Kidney epithelial cell (primary cell): ENCODE results near the gene PARVG. TPM values are rescaled to one million over a fixed set of nuclear protein-coding genes. Genes with fewer than 3 reads are reported as not detected.
"Not testable (repeated sequence)": the region's sequence is repeated elsewhere in the genome, so short reads cannot be mapped to it uniquely, and the experiment has no call there.

Experiments
- DNase-seq: peaks from one replicate; pipeline ENCODE4 v3.0.0-alpha.2; 2010; ENCODE audit warnings: low read depth
- H3K27me3 ChIP-seq: 2 replicates; pipeline ENCODE4 v1.6.0; 2011; ENCODE audit warnings: low read length; ENCODE audit not compliant: control insufficient read depth, insufficient read depth
- H3K36me3 ChIP-seq: 2 replicates; pipeline ENCODE4 v1.5.1; 2011; ENCODE audit warnings: low read length; ENCODE audit not compliant: control insufficient read depth, insufficient read depth
- H3K4me3 ChIP-seq: 2 replicates; pipeline ENCODE4 v1.5.1; 2011; ENCODE audit warnings: low read depth, mild to moderate bottlenecking, control low read depth, low read length
- CTCF ChIP-seq: IDR thresholded peaks from 2 replicates; pipeline ENCODE4 v1.5.1; 2011; ENCODE audit warnings: mild to moderate bottlenecking, moderate library complexity, low read length, control low read depth, inconsistent platforms; ENCODE audit not compliant: insufficient read depth, poor library complexity, severe bottlenecking
- total RNA-seq: library from RNA; depleted of rRNA; stranded (reverse); fragments of >200 nt; gene quantifications from 2 replicates; pipeline ENCODE4 v1.2.3, GENCODE V29; 2015

The PARVG gene
- total RNA-seq, 1 donor from 2014 or later, result not detected

GRCh38 chr22:44225091-44225689 is 44.5 kb downstream of the PARVG start:
- no peak for DNase-seq
- TF ChIP-seq CTCF, result no peak
- Histone ChIP-seq H3K27me3 (peaks cover 12% of the 10 kb centered on the region), H3K4me3 (no peak overlapping the region), H3K36me3 (no peaks in the 10 kb centered on the region)

GRCh38 chr22:44225812-44226211 is 45.1 kb downstream of the PARVG start:
- TF ChIP-seq CTCF, result no peak
- no peak for DNase-seq

GRCh38 chr22:44229331-44229730 is 48.6 kb downstream of the PARVG start:
- no peak overlapping the region for H3K4me3 ChIP-seq
- no peaks in the 10 kb centered on the region for H3K36me3 ChIP-seq
- peaks cover 6% of the 10 kb centered on the region for H3K27me3 ChIP-seq
- no peak for DNase-seq
- TF ChIP-seq CTCF, result no peak

More at GRCh38 chr22:44225812-44226211, 45.1 kb downstream of the PARVG start:
- Histone ChIP-seq H3K36me3 (no peaks in the 10 kb centered on the region), H3K4me3 (no peak overlapping the region), H3K27me3 (peaks cover 10% of the 10 kb centered on the region)

GRCh38 chr22:44229809-44230208 is 49.1 kb downstream of the PARVG start:
- TF ChIP-seq CTCF, result no peak
- H3K36me3 ChIP-seq, result no peaks in the 10 kb centered on the region
- peaks cover 6% of the 10 kb centered on the region for H3K27me3 ChIP-seq
- no peak overlapping the region for H3K4me3 ChIP-seq
- DNase-seq, result no peak

GRCh38 chr22:44231233-44231632 is 50.5 kb downstream of the PARVG start:
- no peak for DNase-seq
- no peak overlapping the region for H3K4me3 ChIP-seq
- no peaks in the 10 kb centered on the region for H3K36me3 ChIP-seq
- H3K27me3 ChIP-seq, result no peaks in the 10 kb centered on the region
- TF ChIP-seq CTCF, result no peak

GRCh38 chr22:44234372-44234771 is 53.6 kb downstream of the PARVG start:
- H3K4me3 ChIP-seq, H3K27me3 ChIP-seq, DNase-seq, H3K36me3 ChIP-seq: not testable (repeated sequence)
